AG09319 (cell line): ENCODE data around the gene BBC3.

Experiments used
- DNase-seq: peaks from one replicate; pipeline ENCODE4 v3.0.0-alpha.2; 2010; ENCODE audit warnings: low read depth; ENCODE audit errors: extremely low read depth
- CTCF ChIP-seq: IDR thresholded peaks from 2 replicates; pipeline ENCODE4 v1.5.1; 2011; ENCODE audit warnings: low read depth, mild to moderate bottlenecking, inconsistent platforms, low read length, moderate library complexity

The BBC3 gene

GRCh38 chr19:47236072-47236675 lies 5.2 kb upstream of the BBC3 start:
- no peak for DNase-seq
- no peak for TF ChIP-seq CTCF

- DNase-seq = no peak
- TF ChIP-seq CTCF = no peak
Measured at GRCh38 chr19:47232422-47233211, 1.6 kb upstream of the BBC3 start.

GRCh38 chr19:47231215-47232054 lies 436 bp upstream of the BBC3 start:
- no peak for TF ChIP-seq CTCF
- DNase-seq = peak; percentile 83

- TF ChIP-seq CTCF = peak; percentile 56
- DNase-seq = no peak
Measured at GRCh38 chr19:47230054-47230920, 712 bp downstream of the BBC3 start.

- DNase-seq = no peak
- no peak for TF ChIP-seq CTCF
Measured at GRCh38 chr19:47229676-47230053, 1.3 kb downstream of the BBC3 start.

GRCh38 chr19:47228937-47229675 lies 1.9 kb downstream of the BBC3 start:
- no peak for TF ChIP-seq CTCF
- DNase-seq = no peak
